HG03558 (cell line): ENCODE measurements around the gene TRMT61A.
"Not testable (repeated sequence)": the region's sequence is repeated elsewhere in the genome, so short reads cannot be mapped to it uniquely, and the experiment has no call there.

Source experiments
- ATAC-seq: cut with Tn5 transposase; IDR thresholded peaks from one replicate; pipeline ENCODE4 v1.9.1; 2021; ENCODE audit warnings: moderate number of reproducible peaks; ENCODE audit not compliant: unreplicated experiment; ENCODE audit errors: extremely low read depth

TRMT61A gene

DNA sequence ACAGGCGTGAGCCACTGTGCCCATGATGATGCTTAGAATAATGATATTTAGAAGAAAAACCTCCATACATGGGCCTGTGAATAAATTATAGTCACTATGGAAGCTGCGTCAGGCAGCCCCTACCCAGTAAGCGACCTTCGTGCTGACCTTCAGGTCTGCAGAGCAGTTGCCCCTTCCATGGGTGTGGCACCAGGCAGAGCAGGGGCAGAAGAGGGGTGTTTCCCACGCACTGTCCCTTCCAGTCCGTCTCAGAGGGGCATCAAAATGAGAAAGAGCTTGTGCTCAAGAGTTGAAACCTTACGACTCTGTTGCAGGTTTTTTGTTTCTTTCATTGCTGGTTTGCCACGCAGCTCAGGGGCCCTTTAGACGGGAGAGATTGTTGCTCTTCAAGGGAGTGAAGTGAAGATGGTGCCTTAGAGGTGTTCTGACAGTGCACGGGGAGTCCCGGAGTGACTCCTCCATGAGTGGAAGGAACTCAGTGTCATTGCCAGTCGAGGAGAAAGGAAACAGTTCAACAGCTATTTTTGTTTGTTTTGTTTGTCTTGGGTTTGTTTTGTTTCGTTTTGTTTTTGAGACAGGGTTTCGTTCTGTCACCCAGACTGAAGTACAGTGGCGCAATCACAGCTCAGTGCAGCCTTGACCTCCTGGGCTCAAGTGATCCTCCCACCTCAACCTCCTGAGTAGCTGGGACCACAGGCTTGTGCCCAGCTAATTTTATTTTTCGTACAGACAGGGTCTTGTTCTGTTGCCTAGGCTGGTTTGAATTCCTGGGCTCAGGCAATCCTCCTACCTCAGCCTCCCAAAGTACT lies 20.3 kb upstream of the TRMT61A start:
- ATAC-seq, result no peak

DNA sequence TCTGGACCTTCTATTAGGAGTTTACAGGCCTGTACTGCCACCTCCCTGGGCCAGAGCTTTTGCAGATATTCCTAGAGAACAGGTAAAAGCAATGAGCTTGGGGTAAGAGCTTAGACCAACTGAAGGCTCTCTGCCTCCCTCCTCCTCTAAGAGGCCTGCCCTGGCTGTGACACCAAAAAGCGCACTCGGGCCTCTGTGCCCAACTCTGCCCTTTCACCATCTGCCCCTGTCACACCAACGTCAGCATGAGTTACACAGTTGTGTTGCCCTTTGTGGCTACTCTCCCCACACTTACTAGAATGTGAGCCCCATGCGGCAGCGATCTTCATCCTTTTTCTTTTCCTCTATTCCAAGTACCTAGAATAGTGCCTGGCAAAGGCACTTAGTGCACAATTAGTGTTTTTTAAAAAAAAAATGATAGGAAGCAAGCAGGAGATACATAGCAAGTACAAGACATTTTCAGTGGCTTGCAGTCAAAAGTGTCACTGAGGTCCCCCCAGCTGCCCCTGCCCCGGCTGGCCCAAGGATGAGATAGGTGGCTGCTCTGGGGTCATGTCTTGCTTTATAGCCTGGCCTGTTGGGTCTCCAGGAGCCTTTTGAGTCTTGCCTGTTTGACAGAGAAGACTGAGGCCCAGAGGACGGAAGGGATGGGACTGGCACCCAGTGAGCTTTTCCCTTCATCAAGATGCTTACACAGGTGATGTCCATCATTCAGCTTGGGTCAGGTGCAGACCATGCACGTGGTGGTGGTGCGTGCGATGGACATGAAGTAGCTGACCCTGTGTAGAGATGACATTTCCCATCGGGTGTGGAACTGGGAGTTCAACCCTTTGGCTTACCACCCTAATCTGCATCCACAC lies 18.9 kb upstream of the TRMT61A start:
- no peak for ATAC-seq

DNA sequence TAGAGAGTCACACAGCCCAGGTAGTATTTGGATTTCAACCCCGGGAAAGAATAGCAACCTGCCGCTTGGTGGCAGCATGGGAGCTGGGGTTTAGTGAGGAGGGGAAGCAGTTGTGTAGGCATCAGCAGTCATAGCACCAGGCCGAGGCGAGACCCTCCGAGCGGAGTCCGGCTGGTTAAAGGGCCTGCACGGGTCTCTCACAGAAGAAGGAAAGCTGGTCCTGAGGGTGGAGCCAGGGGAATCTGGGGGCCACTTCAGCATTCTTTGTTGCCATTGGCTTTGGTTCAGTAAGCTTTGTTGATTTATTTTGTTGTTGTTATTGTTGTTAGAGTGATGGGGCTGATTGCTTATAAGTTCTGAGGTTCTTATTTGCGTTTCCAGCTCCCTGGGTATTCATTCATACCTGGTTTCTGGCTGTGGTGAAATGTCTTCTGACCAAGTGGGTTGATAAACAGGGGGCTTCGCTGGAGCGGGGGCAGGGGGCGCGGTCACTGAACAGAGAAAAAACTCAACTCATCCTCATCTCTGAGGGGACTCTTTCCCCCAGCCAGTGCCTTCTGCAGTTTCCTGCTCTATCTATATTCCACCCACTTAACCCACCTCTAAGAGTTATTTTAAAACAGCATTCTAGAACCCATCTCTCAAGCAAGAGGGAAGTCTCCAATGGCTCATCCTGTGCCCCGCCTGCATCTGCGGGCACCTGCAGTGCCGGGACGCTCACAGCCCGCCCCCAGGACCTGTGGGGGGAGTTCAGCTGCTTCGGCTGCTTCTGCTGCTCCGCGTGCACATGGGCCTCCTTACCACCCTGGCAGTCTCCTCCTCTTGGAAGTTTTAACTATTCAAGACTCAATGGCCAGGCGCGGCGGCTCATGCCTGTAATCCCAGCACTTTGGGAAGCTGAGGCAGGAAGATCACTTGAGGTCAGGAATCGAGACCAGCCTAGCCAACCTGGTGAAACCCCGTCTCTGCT lies 18.0 kb upstream of the TRMT61A start:
- ATAC-seq, result no peak

DNA sequence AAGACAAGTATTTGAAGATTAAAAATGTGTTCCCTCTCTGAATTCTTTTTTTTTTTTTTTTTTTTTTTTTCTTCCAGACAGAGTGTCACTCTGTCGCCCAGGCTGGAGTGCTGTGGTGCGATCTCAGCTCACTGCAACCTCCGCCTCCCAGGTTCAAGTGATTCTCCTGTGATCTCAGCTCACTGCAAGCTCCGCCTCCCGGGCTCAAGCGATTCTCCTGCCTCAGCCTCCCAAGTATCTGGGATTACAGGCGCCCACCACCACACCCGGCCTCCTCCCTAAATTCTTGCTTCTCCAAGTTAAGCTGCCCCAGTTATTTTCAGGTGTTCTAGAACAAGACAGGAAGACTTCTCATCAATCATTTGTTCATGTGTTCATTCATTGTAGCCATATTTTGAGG lies 16.8 kb upstream of the TRMT61A start:
- not testable (repeated sequence) for ATAC-seq

DNA sequence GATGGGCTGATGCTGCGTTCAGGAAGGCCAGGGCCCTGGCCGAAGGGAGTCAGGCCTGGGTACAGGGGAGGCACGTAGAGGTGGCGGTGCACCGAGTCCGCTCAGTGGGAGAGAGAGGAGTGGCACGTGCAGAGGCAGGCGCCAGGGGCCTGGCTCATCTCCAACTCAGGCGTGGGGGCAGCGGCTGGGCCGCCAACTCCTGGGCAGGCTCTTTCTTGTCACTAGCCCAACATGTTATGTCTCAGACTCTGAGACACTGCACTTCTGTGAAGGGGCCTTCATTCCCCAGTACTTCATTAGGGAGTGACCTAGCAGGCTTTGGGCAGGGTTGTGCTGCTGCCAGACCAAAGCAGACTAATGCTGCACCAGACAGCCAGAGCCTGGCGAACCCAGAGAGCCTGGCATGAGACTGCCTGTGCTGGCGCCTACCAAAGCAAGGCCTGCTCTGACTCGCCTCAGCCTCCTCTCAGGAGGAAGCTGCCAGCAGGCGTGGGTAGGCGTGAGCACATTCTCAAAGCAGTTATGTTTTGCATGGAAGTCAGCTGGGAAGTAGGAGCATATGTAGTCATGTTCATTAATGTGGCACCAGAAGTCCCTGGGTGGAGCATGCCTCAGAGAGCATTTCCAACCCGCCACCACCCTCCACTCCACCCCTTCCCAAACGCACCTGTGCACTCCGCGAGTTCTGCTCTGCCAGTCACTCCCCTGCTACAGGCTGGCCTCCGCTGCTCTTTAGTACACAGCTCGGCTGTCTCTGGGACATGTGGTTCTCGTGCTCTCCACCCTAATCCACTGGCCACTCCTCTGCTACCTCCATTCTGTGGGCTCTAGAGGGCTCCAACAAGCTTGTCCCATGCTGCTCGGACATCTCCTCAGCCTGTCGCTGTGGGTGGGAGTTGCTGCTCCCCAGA lies 16.0 kb upstream of the TRMT61A start:
- no peak for ATAC-seq

DNA sequence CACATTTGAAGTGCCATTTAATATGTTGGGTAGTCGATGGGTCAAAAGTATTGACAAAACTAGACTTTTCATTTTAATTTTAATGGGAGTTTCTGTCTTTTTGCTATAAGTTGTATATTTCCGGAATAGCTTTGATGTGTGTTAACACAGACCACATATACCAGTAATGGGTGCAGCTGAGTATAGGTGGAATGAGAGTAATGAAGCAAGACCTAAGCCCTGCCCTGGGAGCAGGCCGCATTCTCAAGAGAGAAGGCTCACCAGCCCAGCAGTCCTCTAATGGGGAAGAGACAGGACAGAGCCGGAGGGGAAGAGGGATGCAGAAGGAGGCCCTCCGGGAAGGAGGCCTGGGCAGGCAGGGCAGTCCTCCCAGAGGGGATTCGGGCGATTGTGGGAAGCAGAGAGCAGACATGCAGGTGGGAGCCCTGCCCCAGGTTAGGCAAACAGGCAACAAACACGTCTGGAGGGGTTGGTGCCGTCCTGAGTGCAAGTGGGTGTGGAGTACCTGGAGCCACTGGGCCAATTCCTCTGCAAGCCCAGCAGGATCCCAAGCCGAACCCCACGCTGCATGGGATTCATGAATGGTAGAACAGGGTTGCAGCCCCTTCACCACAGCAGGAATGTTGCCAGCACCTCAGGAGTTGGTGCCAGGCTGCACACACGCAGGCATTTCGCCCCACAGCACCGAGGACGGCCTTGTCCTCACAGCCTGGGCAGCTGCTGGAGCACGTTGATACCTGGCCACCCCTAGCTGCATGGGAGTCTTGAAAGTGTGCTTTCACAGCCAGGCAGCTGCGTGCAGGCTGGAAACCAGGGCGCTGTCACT lies 14.2 kb upstream of the TRMT61A start:
- ATAC-seq, result no peak

DNA sequence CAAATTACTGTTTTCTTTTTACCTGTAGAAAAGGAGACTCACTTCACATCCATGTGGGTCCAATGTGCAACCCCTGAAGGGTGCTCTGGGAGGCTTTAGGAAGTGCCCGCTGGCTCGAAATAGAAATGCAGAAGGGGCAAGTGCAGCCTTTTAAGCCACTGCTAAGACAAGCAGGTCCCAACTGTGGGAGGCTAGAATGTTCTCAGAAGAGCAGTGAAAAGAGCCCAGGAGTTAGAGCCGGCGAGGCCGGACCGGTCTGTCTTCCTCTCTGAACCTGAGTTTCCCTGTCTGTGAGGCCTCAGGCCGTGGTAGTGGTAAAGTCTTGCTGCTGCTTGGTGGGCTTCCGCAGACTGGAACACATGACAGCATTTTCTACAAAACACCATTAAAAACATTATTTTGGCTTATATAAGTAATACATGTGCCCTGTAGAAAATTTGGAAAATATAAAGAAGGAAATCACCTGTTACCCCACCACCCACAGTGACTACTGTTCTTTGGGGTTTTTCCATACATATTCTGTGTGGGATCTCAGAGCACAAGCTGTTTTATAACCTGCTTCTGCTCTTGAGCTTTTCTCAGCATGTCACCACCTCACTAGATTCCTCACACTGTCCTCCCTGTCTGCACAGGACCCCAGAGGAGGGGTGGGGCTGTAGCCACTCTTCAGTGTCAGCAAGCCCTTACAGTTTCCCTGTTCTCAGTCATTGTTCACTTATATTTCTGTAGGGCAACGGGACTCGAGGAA lies 12.4 kb upstream of the TRMT61A start:
- ATAC-seq, result no peak

DNA sequence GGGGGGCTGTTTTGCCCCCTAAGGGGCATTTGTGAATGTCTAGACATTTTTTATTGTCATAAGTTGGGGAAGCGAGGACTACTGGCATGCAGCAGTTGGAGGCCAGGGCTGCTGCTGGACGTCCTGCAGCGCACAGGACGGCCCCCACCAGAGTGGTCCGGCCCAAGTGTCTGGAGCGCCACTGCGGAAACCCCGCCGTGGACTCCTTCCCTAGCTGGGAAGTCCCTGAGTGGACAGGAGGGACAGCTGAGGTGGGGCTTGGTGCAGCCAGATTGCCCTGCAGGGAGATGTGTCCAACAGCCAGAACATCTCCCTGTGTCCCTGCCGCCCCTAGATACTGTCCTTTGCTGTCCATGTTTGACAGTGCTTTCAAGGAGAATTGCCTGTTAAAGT lies 11.8 kb upstream of the TRMT61A start:
- ATAC-seq, result no peak

DNA sequence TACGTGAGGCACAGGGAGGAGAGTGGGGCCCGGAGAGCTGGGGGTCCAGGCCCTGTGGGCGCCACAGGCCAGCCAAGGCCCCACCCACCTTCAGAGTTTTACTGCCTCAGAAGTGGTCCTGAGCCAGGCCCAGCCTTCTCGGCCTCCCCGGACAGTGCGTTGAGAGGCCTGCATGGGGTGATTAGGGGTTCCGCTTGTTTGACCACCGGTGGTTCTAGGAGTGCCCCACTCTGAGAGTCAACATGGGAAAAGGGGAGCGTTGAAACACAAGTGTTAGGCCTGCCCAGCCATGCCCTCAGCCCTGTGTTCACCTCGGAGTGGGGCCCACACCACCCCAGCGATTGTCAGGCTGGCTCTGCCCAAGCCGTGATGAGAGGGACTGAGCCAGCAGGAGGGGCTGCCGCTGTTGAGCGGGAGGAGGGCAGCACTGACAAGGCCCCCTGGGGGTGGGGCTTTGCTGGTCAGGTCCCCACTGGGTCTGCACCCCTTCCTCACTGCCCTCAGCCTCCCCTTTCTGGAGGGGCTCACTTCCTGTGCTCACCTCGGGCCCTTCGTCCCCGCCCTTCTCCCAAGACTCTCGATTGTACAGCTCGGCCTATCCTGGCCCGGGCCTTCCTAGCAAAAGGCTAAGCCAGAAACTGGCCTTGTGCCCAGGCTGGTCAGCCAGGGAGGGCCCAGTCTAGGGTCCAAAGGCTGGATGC lies 11.1 kb upstream of the TRMT61A start:
- no peak for ATAC-seq

DNA sequence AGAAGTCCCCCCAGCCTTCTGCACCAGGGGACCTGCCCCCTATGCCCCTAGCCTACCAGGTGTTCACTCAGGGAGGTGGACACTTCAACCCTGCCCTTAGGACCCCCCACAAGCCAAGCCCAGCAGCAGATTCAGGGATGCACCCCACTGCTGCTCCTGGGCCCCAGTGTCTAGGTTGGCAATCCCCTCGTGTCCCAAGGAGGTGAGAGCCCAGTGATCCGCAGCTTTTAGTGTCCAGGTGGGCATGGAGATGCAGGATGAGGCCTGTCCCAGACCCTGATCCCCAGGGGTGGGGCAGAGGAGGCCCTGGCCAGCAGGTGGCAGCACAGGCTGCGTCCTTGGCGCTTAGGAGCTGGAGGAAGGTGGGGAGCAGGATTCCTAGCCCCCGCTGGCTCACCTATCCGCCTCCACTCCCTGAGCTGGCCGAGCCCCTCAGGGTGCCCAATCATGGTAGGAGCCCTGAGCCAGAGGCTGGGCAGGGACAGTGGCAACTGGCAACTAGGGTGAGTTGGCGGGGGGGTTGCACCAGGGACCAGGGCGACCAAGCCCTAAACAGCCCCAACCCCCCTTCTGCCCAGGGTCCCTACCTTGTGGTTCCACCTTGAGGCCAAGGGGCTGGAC lies 10.5 kb upstream of the TRMT61A start:
- ATAC-seq, result no peak

DNA sequence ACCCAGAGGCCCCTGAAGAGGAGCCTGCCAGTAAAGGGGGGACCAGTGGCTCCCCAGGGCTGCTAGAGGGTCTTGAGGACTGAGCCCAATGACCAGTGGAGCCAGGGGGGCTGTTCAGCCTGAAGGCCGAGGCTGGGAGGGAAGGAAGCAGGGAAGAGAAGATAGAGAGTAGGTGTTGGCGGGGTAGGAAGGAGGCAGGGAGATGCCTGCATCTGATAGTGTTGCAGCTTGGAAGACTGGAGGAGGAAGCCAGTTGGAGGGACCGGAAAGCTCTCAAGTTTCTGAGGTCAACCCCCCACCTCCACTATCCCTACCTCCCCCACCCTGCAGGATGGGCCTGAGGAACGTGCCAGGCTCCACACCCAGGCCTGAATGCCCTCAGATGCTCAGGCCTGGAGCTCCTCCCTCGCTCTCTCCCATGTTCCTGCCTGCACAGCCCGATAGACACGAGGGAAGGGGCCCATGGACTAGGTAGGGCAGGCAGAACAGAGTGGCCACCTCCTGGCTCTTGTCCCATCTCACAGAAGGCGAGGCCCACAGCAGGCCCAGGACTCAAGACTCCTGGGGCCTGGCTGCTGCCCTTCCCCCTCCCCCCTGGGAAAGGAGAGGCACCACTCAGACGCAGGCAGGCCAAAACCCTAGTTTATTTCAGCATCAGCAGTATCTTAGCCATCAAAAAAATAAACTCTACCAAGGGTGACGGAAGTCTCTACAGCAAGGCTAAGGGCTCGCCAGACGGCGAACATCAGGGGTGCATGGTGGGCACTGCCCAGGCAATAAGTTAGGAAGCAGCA lies 9.8 kb upstream of the TRMT61A start:
- no peak for ATAC-seq

DNA sequence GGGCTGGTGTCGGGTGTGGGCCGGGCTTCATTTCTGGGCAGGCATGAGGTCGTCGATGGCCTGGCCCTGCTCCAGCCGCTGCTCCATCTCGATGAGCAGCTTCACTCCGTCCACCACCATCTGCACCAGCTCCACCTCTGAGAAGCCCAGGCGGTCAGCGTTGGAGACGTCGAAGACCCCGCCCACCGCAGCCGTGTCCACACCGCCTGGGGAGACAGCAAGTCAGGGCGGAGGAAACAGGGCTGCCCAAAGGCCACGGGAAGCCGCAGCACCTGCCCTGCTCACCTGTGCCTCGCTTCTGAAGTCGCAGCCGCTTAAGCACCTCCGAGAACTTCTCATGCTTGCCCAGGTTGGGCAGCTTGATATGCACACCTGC lies 9.2 kb upstream of the TRMT61A start:
- ATAC-seq, result no peak

DNA sequence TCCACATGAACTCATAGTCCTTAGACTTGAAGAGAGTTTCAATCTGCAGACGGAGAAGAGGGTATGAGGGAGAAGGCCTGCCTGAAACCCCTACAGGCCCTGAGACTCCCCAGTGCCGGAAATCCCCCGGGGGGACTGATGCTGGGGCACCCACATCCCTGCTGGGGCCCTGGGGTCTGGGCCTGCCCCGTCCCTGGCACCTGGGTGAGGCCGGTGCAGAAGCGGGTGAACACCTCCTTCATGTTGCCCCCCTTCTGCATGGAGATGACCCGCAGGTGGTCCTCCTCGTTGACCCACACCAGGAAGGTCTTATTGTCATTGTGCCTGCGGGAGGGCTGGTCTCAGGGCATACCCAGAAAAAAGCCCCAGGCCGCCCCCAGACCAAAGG lies 8.7 kb upstream of the TRMT61A start:
- no peak for ATAC-seq

DNA sequence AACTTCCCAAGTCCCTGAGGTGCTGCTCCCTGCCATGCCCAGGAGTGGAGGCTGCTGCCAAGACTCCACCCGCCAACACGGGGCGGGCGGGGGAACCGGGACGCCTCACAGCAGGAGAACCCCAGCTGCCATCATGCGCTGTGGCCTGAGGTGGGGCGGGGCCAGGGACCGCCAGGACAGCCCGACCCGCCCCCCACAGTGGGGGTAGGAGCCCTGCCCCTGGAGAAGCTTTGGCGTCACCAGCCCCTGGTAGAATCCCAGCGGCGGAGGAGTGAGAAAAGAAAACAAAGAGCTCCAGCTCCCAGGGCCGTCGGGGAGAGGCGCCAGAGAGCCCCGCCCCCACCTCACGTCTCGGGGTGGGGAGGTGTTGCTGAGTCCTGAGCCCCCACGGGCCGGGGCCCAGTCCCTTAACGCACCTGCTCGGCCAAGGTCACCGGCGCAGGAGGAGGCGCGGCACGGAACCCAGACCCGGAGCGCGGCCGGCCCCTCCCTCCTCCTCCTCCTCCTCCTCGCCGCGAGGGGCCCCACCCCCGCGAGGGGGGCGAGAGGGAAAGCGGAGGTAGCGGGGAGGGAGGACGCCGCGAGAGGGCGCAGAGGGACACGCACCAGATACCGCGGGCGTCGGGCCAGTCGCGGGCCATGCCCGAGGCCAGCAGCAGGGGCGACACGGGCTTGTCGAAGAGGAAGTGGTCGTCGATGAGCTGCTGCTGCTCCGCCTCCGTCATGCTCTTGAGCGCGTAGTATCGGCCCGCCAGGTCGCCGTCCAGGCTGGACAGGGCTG lies 8.1 kb upstream of the TRMT61A start:
- no peak for ATAC-seq

DNA sequence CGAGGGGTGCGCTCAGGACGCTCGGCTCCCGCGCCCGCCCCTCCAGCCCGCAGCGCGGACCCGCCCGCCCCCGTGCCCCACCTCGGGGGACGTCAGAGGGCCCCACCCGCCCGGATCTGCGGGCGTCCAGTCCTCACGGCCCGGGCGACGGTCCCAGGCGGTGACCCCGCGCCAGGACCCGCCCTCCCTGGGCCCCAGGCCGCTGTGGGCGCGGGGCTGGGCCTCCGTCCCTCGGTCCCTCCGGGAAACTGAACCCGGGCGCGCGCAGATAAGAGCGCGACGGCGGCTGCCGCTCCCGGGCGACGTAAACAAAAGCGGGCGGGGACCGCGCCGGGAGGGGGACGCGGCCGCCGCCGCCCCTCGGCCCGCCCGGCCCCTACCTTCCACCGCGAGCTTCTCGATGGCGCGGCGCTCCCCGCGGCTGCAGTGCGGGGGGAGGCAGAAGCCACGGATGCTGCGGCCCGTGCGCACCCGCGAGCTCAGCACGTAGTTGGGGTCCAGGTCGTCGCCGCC lies 7.5 kb upstream of the TRMT61A start:
- ATAC-seq, result no peak
